ENCODE results near the gene ASCL1.

DNA sequence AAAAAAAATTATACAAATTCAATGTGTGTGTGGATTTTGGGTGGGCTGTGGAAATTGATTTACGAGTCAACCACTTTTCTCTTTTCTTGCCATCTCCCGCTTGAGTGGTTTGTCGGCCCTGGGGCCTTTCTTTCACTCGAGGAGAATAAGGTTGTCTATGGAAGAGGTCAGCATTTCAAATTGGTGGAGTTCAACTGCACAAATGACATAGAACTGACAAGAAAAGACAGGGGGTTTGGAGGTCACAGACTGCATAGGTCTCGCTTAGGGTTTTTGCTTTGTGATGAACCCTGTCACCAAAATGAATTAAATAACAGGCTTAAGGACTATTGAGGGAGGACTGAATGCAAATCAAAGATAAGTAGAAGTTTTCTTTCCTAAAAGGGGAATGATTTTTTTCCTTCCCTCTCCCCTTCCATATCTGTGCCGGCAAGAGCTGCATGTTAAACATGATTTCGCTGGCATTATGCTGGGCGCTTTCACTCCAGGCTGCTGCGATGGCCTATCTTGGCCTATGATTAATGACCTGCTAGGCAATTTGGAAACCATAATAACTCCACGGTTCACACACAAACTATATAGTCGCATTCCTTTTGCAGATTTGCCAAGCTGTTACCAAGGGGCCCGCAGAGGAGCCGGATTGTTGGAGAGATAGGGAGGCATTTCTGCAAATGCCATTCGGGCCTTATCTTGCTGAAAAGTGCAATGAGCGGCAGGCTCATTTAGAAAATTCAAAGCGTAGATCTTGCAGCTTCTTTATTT is 20.7 kb downstream of the ASCL1 start:
- TF ChIP-seq CREB1 (IDR thresholded peaks at IDR 0.05; ENCODE audit: low read depth) (no peak), ZBTB7A (IDR thresholded peaks at IDR 0.05; ENCODE audit: low read depth) (no peak), YY1 (IDR thresholded peaks at IDR 0.05; ENCODE audit: low read depth) (no peak), TAF1 (IDR thresholded peaks at IDR 0.05; ENCODE audit: low read depth) (no peak), EGR1 (IDR thresholded peaks at IDR 0.05) (no peak), NFIC (IDR thresholded peaks at IDR 0.05) (no peak), CEBPB (IDR thresholded peaks at IDR 0.05) (no peak), TEAD4 (IDR thresholded peaks at IDR 0.05) (no peak), EP300 (IDR thresholded peaks at IDR 0.05; ENCODE audit: borderline replicate concordance) (no peak), RAD21 (IDR thresholded peaks at IDR 0.05; ENCODE audit: low read depth) (no peak)
- TF ChIP-seq, protein P1, sequence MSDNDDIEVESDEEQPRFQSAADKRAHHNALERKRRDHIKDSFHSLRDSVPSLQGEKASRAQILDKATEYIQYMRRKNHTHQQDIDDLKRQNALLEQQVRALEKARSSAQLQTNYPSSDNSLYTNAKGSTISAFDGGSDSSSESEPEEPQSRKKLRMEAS (IDR thresholded peaks at IDR 0.05), result no peak
- TF ChIP-seq, protein P2, sequence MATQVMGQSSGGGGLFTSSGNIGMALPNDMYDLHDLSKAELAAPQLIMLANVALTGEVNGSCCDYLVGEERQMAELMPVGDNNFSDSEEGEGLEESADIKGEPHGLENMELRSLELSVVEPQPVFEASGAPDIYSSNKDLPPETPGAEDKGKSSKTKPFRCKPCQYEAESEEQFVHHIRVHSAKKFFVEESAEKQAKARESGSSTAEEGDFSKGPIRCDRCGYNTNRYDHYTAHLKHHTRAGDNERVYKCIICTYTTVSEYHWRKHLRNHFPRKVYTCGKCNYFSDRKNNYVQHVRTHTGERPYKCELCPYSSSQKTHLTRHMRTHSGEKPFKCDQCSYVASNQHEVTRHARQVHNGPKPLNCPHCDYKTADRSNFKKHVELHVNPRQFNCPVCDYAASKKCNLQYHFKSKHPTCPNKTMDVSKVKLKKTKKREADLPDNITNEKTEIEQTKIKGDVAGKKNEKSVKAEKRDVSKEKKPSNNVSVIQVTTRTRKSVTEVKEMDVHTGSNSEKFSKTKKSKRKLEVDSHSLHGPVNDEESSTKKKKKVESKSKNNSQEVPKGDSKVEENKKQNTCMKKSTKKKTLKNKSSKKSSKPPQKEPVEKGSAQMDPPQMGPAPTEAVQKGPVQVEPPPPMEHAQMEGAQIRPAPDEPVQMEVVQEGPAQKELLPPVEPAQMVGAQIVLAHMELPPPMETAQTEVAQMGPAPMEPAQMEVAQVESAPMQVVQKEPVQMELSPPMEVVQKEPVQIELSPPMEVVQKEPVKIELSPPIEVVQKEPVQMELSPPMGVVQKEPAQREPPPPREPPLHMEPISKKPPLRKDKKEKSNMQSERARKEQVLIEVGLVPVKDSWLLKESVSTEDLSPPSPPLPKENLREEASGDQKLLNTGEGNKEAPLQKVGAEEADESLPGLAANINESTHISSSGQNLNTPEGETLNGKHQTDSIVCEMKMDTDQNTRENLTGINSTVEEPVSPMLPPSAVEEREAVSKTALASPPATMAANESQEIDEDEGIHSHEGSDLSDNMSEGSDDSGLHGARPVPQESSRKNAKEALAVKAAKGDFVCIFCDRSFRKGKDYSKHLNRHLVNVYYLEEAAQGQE (IDR thresholded peaks at IDR 0.05; ENCODE audit: low read depth), result no peak
